Suprapubic skin (tissue), 4 donors: Measurements from ENCODE around the gene CUL7. TPM values are rescaled to one million over a fixed set of nuclear protein-coding genes. Genes with fewer than 3 reads are reported as not detected.

Experiments
- DNase-seq, 2 donors: peaks; one replicate each; pipeline ENCODE4 v3.0.0-alpha.2; 2019; ENCODE audit warnings: low spot score in 2 of 2
- H3K27ac ChIP-seq: fragments of 200-600 bp; sonication (generic); one replicate; pipeline ENCODE4 v1.5.1; 2019
- H3K27me3 ChIP-seq: fragments of 200-600 bp; sonication (generic); one replicate; pipeline ENCODE4 v1.5.1; 2019
- H3K36me3 ChIP-seq: fragments of 200-600 bp; sonication (generic); one replicate; pipeline ENCODE4 v1.5.1; 2019
- H3K4me1 ChIP-seq: fragments of 200-600 bp; sonication (generic); one replicate; pipeline ENCODE4 v1.5.1; 2019
- H3K4me3 ChIP-seq: fragments of 200-600 bp; sonication (generic); one replicate; pipeline ENCODE4 v1.5.1; 2019; ENCODE audit warnings: mild to moderate bottlenecking
- H3K9me3 ChIP-seq: fragments of 200-600 bp; sonication (generic); one replicate; pipeline ENCODE4 v1.5.1; 2019
- EP300 ChIP-seq: sonication (generic); formaldehyde crosslinking; IDR thresholded peaks from one replicate; pipeline ENCODE4 v1.6.1; 2017; ENCODE audit warnings: antibody characterized with exemption
- POLR2A ChIP-seq, 2 donors: fragments of 450-650 bp; IDR thresholded peaks; one replicate each; pipeline ENCODE4 v1.6.1; 2017; ENCODE audit warnings: antibody characterized with exemption in 2 of 2, mild to moderate bottlenecking in 2 of 2, moderate library complexity in 2 of 2
- POLR2AphosphoS5 ChIP-seq, 3 donors: sonication (generic); formaldehyde crosslinking; IDR thresholded peaks; one replicate each; pipeline ENCODE4 v1.6.1; 2017; ENCODE audit warnings: antibody characterized with exemption in 3 of 3
- WGBS: methylation state at CpG from one replicate; pipeline ENCODE4 v1.1.5; 2018; 5-methylcytosine and 5-hydroxymethylcytosine counted together
- total RNA-seq, 4 donors: library from RNA; depleted of rRNA; stranded (reverse); fragments of >200 nt; gene quantifications; one replicate each; pipeline ENCODE4 v1.1.0, GENCODE V29; 2016
- TF ChIP-seq, protein P1 (sequence below), 2 donors: fragments of 200-600 bp in 1 of 2; fragments of 450-650 bp in 1 of 2; sonication (generic) in 1 of 2; IDR thresholded peaks; one replicate each; pipeline ENCODE4 v1.5.1; 2016 to 2019; ENCODE audit warnings: antibody characterized with exemption in 2 of 2, mild to moderate bottlenecking in 1 of 2, moderate library complexity in 1 of 2

CUL7 gene
- total RNA-seq, 4 donors from 2014 or later = 12.3 to 22.2 (median 15.5) TPM

DNA sequence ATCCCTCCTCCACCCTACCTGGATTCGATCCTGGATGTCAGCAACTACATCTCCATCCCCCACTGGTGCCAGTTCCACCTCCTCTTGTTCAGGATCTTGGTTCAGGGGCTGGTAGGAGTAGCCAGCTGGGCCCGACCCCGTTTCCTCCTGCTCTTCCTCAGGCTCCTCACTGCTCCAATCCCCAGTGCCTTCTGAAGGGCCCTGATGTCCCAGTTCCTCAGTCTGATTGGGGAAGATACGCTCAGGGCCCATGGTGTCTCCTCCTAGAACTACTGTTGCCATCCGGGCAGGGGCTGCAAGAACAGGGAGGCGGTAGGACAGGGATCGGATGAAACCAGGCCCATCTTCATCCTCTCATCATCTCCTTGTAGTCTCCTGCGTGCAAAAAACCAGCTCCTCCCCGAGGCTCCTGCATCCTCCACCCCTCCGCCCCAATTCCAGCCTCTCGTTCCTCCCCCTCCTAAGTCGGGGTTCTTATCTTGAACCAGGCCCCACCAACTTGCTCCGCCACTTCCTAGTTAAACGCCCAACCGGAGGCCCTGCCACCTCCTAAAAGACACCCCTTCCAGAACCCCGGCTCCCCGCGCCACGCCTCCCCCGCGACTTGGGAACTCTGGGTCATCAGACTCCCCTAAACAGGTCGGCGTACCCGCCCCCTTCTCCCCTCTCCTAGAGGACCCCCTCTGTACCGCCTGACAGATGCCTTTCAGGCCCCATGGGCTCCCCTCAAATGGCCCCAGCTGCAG lies 40.4 kb downstream of the CUL7 start:
- Histone ChIP-seq H3K4me1 (peaks cover 46% of the 10 kb centered on the region), H3K36me3 (peaks cover 48% of the 10 kb centered on the region), H3K27me3 (no peaks in the 10 kb centered on the region), H3K27ac (peak overlapping the region; percentile 73), H3K4me3 (peak overlapping the region; percentile 86), H3K9me3 (no peaks in the 10 kb centered on the region)
- no peak for DNase-seq
- TF ChIP-seq POLR2AphosphoS5 (IDR thresholded peaks at IDR 0.05) (no peak), POLR2A (IDR thresholded peaks at IDR 0.05) (no peak), EP300 (no peak)
- TF ChIP-seq, protein P1, sequence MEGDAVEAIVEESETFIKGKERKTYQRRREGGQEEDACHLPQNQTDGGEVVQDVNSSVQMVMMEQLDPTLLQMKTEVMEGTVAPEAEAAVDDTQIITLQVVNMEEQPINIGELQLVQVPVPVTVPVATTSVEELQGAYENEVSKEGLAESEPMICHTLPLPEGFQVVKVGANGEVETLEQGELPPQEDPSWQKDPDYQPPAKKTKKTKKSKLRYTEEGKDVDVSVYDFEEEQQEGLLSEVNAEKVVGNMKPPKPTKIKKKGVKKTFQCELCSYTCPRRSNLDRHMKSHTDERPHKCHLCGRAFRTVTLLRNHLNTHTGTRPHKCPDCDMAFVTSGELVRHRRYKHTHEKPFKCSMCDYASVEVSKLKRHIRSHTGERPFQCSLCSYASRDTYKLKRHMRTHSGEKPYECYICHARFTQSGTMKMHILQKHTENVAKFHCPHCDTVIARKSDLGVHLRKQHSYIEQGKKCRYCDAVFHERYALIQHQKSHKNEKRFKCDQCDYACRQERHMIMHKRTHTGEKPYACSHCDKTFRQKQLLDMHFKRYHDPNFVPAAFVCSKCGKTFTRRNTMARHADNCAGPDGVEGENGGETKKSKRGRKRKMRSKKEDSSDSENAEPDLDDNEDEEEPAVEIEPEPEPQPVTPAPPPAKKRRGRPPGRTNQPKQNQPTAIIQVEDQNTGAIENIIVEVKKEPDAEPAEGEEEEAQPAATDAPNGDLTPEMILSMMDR (IDR thresholded peaks at IDR 0.05) = no peak
- WGBS = 2% methylated on average over 25 of the region's 25 CpGs

DNA sequence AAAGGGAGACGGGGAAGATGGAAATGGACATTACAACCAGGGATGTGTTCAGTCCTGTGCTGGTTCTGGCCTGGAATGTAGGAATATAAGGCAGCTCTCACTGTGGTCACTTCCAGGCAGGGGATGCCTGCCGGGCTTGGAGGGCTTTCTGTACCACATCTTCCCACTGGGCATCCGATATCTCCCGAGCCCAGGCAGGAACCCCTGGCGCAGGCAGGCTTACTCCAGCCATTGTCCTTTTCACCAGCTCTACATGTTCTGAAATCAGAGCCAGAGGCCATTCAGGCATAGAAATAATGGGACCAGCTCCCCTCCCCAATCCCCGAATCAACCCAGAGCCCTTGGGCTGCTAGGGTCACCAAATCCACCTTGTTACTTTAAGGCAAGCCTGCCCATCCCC lies 41.3 kb downstream of the CUL7 start:
- WGBS = 78% methylated on average over 6 of the region's 6 CpGs
- Histone ChIP-seq H3K27me3 (no peaks in the 10 kb centered on the region), H3K9me3 (no peaks in the 10 kb centered on the region), H3K36me3 (peaks cover 48% of the 10 kb centered on the region), H3K4me1 (peaks cover 46% of the 10 kb centered on the region), H3K27ac (peak overlapping the region; percentile 73), H3K4me3 (no peak overlapping the region)
- TF ChIP-seq POLR2AphosphoS5 (IDR thresholded peaks at IDR 0.05) = no peak
- no peak for DNase-seq

DNA sequence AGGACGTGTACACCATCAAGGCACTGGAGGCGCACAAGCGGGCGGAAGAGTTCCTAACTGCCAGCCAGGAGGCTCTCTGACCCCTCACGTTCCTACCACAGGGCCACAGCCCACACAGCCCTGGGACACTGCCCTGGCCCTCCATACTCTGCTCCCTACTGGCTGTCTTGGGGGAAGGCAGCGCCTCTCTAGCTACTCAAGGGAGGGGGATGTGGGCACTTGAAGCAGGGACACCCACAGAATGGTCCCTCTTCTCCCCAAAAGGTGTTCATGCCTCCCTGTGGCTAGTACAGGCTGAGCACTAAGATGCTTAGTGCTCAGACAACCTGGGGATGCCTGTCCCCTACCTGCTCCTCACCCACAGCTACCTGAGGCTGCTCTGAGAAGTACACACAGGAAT lies 42.4 kb downstream of the CUL7 start:
- no peak for TF ChIP-seq EP300
- TF ChIP-seq POLR2AphosphoS5 (IDR thresholded peaks at IDR 0.05) = no peak
- no peak for TF ChIP-seq POLR2A (IDR thresholded peaks at IDR 0.05)
- TF ChIP-seq, protein P1 (IDR thresholded peaks at IDR 0.05) = no peak

DNA sequence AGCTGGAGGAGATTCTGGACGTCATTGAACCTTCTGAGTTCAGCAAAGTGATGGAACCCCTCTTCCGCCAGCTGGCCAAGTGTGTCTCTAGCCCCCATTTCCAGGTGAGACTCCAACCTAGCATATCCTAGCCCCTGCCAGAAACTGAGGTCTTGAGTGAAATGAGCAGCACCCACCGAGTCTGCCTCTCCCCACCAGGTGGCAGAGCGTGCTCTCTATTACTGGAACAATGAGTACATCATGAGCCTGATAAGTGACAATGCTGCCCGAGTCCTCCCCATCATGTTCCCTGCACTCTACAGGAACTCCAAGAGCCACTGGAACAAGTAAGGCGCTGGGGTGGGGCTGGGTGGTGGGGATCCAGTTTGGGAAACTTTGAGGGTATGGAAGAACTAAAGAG lies 44.5 kb downstream of the CUL7 start:
- no peak for DNase-seq
- H3K36me3 ChIP-seq = peaks cover 63% of the 10 kb centered on the region
- TF ChIP-seq, protein P1 (IDR thresholded peaks at IDR 0.05) = peak in 1 of 2 donors; percentile 23
- no peak for TF ChIP-seq POLR2AphosphoS5 (IDR thresholded peaks at IDR 0.05)
- no peak overlapping the region for H3K27ac ChIP-seq
- peaks cover 18% of the 10 kb centered on the region for H3K4me1 ChIP-seq
- H3K9me3 ChIP-seq = no peaks in the 10 kb centered on the region
- no peaks in the 10 kb centered on the region for H3K27me3 ChIP-seq
- WGBS = 62% methylated on average over 3 of the region's 6 CpGs
- H3K4me3 ChIP-seq = no peak overlapping the region

More for the DNA sequence above, 42.4 kb downstream of the CUL7 start:
- 73% methylated on average over 5 of the region's 6 CpGs for WGBS
- Histone ChIP-seq H3K9me3 (no peaks in the 10 kb centered on the region), H3K27me3 (no peaks in the 10 kb centered on the region), H3K4me3 (no peak overlapping the region), H3K36me3 (peaks cover 57% of the 10 kb centered on the region), H3K4me1 (peaks cover 36% of the 10 kb centered on the region), H3K27ac (no peak overlapping the region)
- DNase-seq = no peak

DNA sequence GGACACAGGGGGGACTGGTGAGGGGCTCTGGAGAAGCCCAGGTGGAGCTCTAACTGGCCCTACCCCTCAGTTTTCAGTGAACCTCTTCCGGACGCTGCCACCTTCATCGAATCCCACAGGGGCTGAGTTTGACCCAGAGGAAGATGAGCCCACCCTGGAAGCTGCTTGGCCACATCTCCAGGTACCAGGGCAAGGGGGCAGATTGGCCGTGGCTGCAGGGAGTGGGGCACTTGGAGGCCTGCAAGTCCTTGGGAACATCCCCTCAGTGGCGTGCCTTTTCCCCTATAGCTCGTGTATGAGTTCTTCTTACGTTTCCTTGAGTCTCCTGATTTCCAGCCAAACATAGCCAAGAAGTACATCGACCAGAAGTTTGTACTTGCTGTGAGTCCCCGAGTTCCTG lies 46.5 kb downstream of the CUL7 start:
- Histone ChIP-seq H3K4me3 (no peak overlapping the region), H3K27me3 (no peaks in the 10 kb centered on the region), H3K27ac (no peak overlapping the region), H3K9me3 (no peaks in the 10 kb centered on the region), H3K36me3 (peaks cover 62% of the 10 kb centered on the region), H3K4me1 (peaks cover 4% of the 10 kb centered on the region)
- DNase-seq = no peak
- WGBS = 90% methylated on average over 9 of the region's 9 CpGs
- TF ChIP-seq POLR2A (IDR thresholded peaks at IDR 0.05) = no peak
- TF ChIP-seq, protein P1 (IDR thresholded peaks at IDR 0.05) = no peak
- TF ChIP-seq EP300 = no peak
- TF ChIP-seq POLR2AphosphoS5 (IDR thresholded peaks at IDR 0.05) = no peak
